ENCODE measurements around the gene EDIL3.
A peak's percentile ranks its signal among the peaks of the same experiment; 100 is the strongest.

DNA sequence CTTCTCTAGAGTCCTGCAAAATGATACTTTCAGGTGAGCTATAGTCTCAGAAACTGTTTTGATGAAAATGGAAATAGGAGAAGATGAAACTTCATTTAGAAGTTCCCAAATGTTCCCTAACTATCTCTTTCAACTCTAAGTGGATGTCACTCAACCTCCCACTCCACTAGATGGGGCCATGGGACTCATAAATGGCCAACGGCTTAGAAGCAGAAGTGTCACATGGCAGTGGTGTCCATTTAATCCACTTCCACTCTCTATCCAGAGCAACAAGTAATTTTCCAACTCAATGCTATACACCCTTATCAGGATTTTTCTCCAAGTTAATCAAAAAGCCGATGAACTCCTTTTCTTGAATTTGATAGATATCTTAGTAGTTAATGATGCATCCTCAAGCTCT lies 295.7 kb downstream of the EDIL3 start:
- TF ChIP-seq, protein P1, sequence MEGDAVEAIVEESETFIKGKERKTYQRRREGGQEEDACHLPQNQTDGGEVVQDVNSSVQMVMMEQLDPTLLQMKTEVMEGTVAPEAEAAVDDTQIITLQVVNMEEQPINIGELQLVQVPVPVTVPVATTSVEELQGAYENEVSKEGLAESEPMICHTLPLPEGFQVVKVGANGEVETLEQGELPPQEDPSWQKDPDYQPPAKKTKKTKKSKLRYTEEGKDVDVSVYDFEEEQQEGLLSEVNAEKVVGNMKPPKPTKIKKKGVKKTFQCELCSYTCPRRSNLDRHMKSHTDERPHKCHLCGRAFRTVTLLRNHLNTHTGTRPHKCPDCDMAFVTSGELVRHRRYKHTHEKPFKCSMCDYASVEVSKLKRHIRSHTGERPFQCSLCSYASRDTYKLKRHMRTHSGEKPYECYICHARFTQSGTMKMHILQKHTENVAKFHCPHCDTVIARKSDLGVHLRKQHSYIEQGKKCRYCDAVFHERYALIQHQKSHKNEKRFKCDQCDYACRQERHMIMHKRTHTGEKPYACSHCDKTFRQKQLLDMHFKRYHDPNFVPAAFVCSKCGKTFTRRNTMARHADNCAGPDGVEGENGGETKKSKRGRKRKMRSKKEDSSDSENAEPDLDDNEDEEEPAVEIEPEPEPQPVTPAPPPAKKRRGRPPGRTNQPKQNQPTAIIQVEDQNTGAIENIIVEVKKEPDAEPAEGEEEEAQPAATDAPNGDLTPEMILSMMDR (optimal IDR thresholded peaks at IDR 0.05 in 1 of 3, IDR thresholded peaks at IDR 0.05 in 1 of 3, conservative IDR thresholded peaks at IDR 0.05 in 1 of 3; ENCODE audit: extremely low read depth in 1 of 3, insufficient read depth in 2 of 3, low read length in 3 of 3) = peak; percentile 26 to 64 (median 41)
- no peak for TF ChIP-seq EZH2 (IDR thresholded peaks at IDR 0.05; ENCODE audit: low read length)

All from keratinocyte (primary cell).